ENCODE data around the gene TMEM168. TPM values are rescaled to one million over a fixed set of nuclear protein-coding genes. Genes with fewer than 3 reads are reported as not detected.

TMEM168 gene
- total and polyA plus RNA-seq, 2 of the 13 experiments (the other 11 are each of a cell fraction or from before 2014, with no cell fraction given), result 8.7 to 15.7 TPM

GRCh38 chr7:112782498-112782897, 7.7 kb downstream of the TMEM168 start (continued):
- TF ChIP-seq SP2 (CRISPR knock-in tag; IDR thresholded peaks at IDR 0.05), result no peak
- TF ChIP-seq CSRNP1 (CRISPR knock-in tag; IDR thresholded peaks at IDR 0.05), result no peak
- TF ChIP-seq ZNF124 (CRISPR knock-in tag; IDR thresholded peaks at IDR 0.05), result no peak

GRCh38 chr7:112781558-112781957, 8.6 kb downstream of the TMEM168 start:
- H3K27ac ChIP-seq (ENCODE audit: extremely low read length, insufficient read depth, low read length), result no peak overlapping the region
- CTCF ChIA-PET (ENCODE audit: low intra/inter-chr PET ratio, low total read pairs), result no interaction called here
- no peak for FAIRE-seq
- in situ Hi-C loops (cut with HindIII; ENCODE audit: extremely low pct_ligation_motif_present, low pct_unique_long_range_greater_than_20kb) (no loop called here), intact Hi-C loops (cut with micrococcal nuclease; ENCODE audit: unreplicated experiment) (no loop called here)
- H3K9me3 ChIP-seq (ENCODE audit: low read length), result no peaks in the 10 kb centered on the region
- 0 out of 5 replicates have a peak, but pooled peaks cover 0 to 8% of the 10 kb centered on the region in 2 experiments for H3K36me3 ChIP-seq (replicated peaks in 1 of 2; ENCODE audit: control insufficient read depth in 1 of 2, insufficient read depth in 2 of 2, low read length in 2 of 2)
- no peaks in the 10 kb centered on the region for H3K27me3 ChIP-seq (ENCODE audit: control insufficient read depth in 1 of 2, insufficient read depth in 2 of 2, low read length in 2 of 2)
- POLR2A ChIA-PET, result no interaction called here
- no peak overlapping the region for H3K4me3 ChIP-seq (replicated peaks in 1 of 3; ENCODE audit: insufficient read depth in 1 of 3, low read depth in 2 of 3, low read length in 3 of 3)
- 63% methylated on average over 3 of the region's 3 CpGs for WGBS (ENCODE audit: low lambda C conversion rate)
- no peak for DNase-seq (ENCODE audit: low spot score)
- H2AFZ ChIP-seq (ENCODE audit: low read length), result no peak overlapping the region
- H3K79me2 ChIP-seq (ENCODE audit: insufficient read depth, low read length), result no peaks in the 10 kb centered on the region
- H3K9ac ChIP-seq (ENCODE audit: insufficient read depth, low read depth, low read length), result no peak overlapping the region
- no TSS peak for BruUV-seq (replicated peaks)
- ATAC-seq, result no peak
- no peaks in the 10 kb centered on the region for H4K20me1 ChIP-seq (ENCODE audit: insufficient read depth, low read length)
- TF ChIP-seq SMYD3 (CRISPR knock-in tag; IDR thresholded peaks at IDR 0.05) (no peak), ZNF570 (CRISPR knock-in tag; IDR thresholded peaks at IDR 0.05; ENCODE audit: borderline replicate concordance) (no peak), ZBTB37 (CRISPR knock-in tag; IDR thresholded peaks at IDR 0.05) (no peak)
- no peaks in the 10 kb centered on the region for H3K4me1 ChIP-seq (ENCODE audit: insufficient read depth, low read length)
- H3K4me2 ChIP-seq (ENCODE audit: low read depth, low read length), result no peak overlapping the region
